Measurements from ENCODE around the gene POU6F2.

Gene POU6F2

GRCh38 chr7:39127058-39127457, 149.3 kb downstream of the POU6F2 start:
- DNase-seq (ENCODE audit: low read depth, low spot score): no peak

- no peak for DNase-seq (ENCODE audit: low read depth, low spot score)
These were observed 150.7 kb downstream of the POU6F2 start for GRCh38 chr7:39128287-39128843.

- DNase-seq (ENCODE audit: low read depth, low spot score): no peak
These were observed 152.6 kb downstream of the POU6F2 start for GRCh38 chr7:39130274-39130673.

- DNase-seq (ENCODE audit: low read depth, low spot score): no peak
These were observed 153.3 kb downstream of the POU6F2 start for GRCh38 chr7:39130857-39131526.

GRCh38 chr7:39132306-39132705, 154.6 kb downstream of the POU6F2 start:
- no peak for DNase-seq (ENCODE audit: low read depth, low spot score)

GRCh38 chr7:39133088-39133487, 155.4 kb downstream of the POU6F2 start:
- DNase-seq (ENCODE audit: low read depth, low spot score): no peak

GRCh38 chr7:39137480-39137879, 159.8 kb downstream of the POU6F2 start:
- DNase-seq (ENCODE audit: low read depth, low spot score): no peak

- no peak for DNase-seq (ENCODE audit: low read depth, low spot score)
These were observed 165.0 kb downstream of the POU6F2 start for GRCh38 chr7:39142750-39143149.

GRCh38 chr7:39144420-39144819, 166.7 kb downstream of the POU6F2 start:
- DNase-seq (ENCODE audit: low read depth, low spot score): no peak

GRCh38 chr7:39145283-39145682, 167.6 kb downstream of the POU6F2 start:
- no peak for DNase-seq (ENCODE audit: low read depth, low spot score)

GRCh38 chr7:39145935-39146334, 168.2 kb downstream of the POU6F2 start:
- DNase-seq (ENCODE audit: low read depth, low spot score): no peak

- no peak for DNase-seq (ENCODE audit: low read depth, low spot score)
These were observed 175.0 kb downstream of the POU6F2 start for GRCh38 chr7:39152701-39153100.

GRCh38 chr7:39153113-39153512, 175.4 kb downstream of the POU6F2 start:
- no peak for DNase-seq (ENCODE audit: low read depth, low spot score)

- DNase-seq (ENCODE audit: low read depth, low spot score): no peak
These were observed 175.9 kb downstream of the POU6F2 start for GRCh38 chr7:39153647-39154046.

GRCh38 chr7:39154815-39155214, 177.1 kb downstream of the POU6F2 start:
- no peak for DNase-seq (ENCODE audit: low read depth, low spot score)

- no peak for DNase-seq (ENCODE audit: low read depth, low spot score)
These were observed 180.7 kb downstream of the POU6F2 start for GRCh38 chr7:39158367-39158766.

GRCh38 chr7:39161903-39162302, 184.2 kb downstream of the POU6F2 start:
- no peak for DNase-seq (ENCODE audit: low read depth, low spot score)

GRCh38 chr7:39164887-39165286, 187.2 kb downstream of the POU6F2 start:
- no peak for DNase-seq (ENCODE audit: low read depth, low spot score)

- no peak for DNase-seq (ENCODE audit: low read depth, low spot score)
These were observed 190.8 kb downstream of the POU6F2 start for GRCh38 chr7:39168403-39169098.

- DNase-seq (ENCODE audit: low read depth, low spot score): no peak
These were observed 194.4 kb downstream of the POU6F2 start for GRCh38 chr7:39172137-39172536.

- DNase-seq (ENCODE audit: low read depth, low spot score): no peak
These were observed 203.7 kb downstream of the POU6F2 start for GRCh38 chr7:39181398-39181797.

GRCh38 chr7:39183796-39184195, 206.1 kb downstream of the POU6F2 start:
- no peak for DNase-seq (ENCODE audit: low read depth, low spot score)

- no peak for DNase-seq (ENCODE audit: low read depth, low spot score)
These were observed 206.7 kb downstream of the POU6F2 start for GRCh38 chr7:39184391-39184790.

Data from activated CD4-positive, CD25-positive, alpha-beta regulatory T cell treated with anti-CD3 and anti-CD28 coated beads, Interleukin-2, amount 50 U/mL, for 16 hours (primary cell).